ENCODE measurements around the gene PSMB2. TPM values are rescaled to one million over a fixed set of nuclear protein-coding genes. Genes with fewer than 3 reads are reported as not detected.
"Not testable (repeated sequence)": the region's sequence is repeated elsewhere in the genome, so short reads cannot be mapped to it uniquely, and the experiment has no call there.

The PSMB2 gene
- polyA plus RNA-seq, 2 of the 4 experiments (the other 2 are of a cell fraction), result 84.6 to 88.3 TPM

- H3K9me3 ChIP-seq, result no peaks in the 10 kb centered on the region
- ChIA-PET CTCF (interaction anchor here (1.0 to 3.1 kb wide), 3 partner anchors 13 to 138 kb away, joined by 3 to 12 read pairs (median 4); no protein-coding TSS in a partner anchor), POLR2A (interaction anchor here (0.5 kb wide), 1 partner anchor 121 kb away, joined by 6 read pairs; no protein-coding TSS in a partner anchor)
- H3K4me3 ChIP-seq, result no peak overlapping the region
- DNase-seq (ENCODE audit: low read depth in 1 of 2, low spot score in 1 of 2) (no peak), ATAC-seq (no peak), FAIRE-seq (no peak)
- no peak for TF ChIP-seq HEYL (CRISPR knock-in tag; IDR thresholded peaks at IDR 0.05)
- TF ChIP-seq ELK1 (IDR thresholded peaks at IDR 0.05; ENCODE audit: low read depth, low read length), result no peak
- no peak for TF ChIP-seq FOSB (CRISPR knock-in tag; IDR thresholded peaks at IDR 0.05)
- TF ChIP-seq CTCF (IDR thresholded peaks at IDR 0.05), result no peak
- no peak for TF ChIP-seq RAD21 (conservative IDR thresholded peaks at IDR 0.05 in 1 of 2, IDR thresholded peaks at IDR 0.05 in 1 of 2)
- no peak for TF ChIP-seq POLR2A (IDR thresholded peaks at IDR 0.05; ENCODE audit: low read length)
- no peak for TF ChIP-seq JUNB (IDR thresholded peaks at IDR 0.05)
- TF ChIP-seq KDM1A (IDR thresholded peaks at IDR 0.05; ENCODE audit: low read depth), result no peak
- no peak for TF ChIP-seq MYC (IDR thresholded peaks at IDR 0.05; ENCODE audit: borderline replicate concordance, low read length)
- no peak for TF ChIP-seq SREBF2 (IDR thresholded peaks at IDR 0.05)
- no peak for TF ChIP-seq NPAS2 (CRISPR knock-in tag; IDR thresholded peaks at IDR 0.05; ENCODE audit: borderline replicate concordance)
- no peak for TF ChIP-seq NFE2L2 (conservative IDR thresholded peaks at IDR 0.05; ENCODE audit: low read length)
- TF ChIP-seq CEBPB (IDR thresholded peaks at IDR 0.05), result no peak
- TF ChIP-seq SMC3 (IDR thresholded peaks at IDR 0.05), result no peak
- TF ChIP-seq EHF (CRISPR knock-in tag; IDR thresholded peaks at IDR 0.05), result no peak
- no peak for TF ChIP-seq HES2 (IDR thresholded peaks at IDR 0.05)
- no peak for TF ChIP-seq TP53 (CRISPR knock-in tag; IDR thresholded peaks at IDR 0.05)
- no peak for TF ChIP-seq RARB (CRISPR knock-in tag; IDR thresholded peaks at IDR 0.05)
- no peak for TF ChIP-seq BHLHE40 (IDR thresholded peaks at IDR 0.05; ENCODE audit: low read depth, low read length)
- TF ChIP-seq HOXB13 (CRISPR knock-in tag; IDR thresholded peaks at IDR 0.05; ENCODE audit: low read depth), result no peak
- H3K4me2 ChIP-seq, result no peak overlapping the region
- H3K27ac ChIP-seq, result no peak overlapping the region
- no peaks in the 10 kb centered on the region for H3K4me1 ChIP-seq
- WGBS (ENCODE audit: missing lambda C conversion rate), result 91% methylated on average over 22 of the region's 70 CpGs
These were observed 64.0 kb downstream of the PSMB2 start for GRCh38 chr1:35577071-35577998.

GRCh38 chr1:35576766-35577070 is 64.6 kb downstream of the PSMB2 start:
- ATAC-seq; DNase-seq (ENCODE audit: low read depth in 1 of 2, low spot score in 1 of 2); H3K4me3 ChIP-seq; H3K4me2 ChIP-seq; H3K27ac ChIP-seq; H3K4me1 ChIP-seq; H3K9me3 ChIP-seq; POLR2A ChIA-PET; FAIRE-seq: not testable (repeated sequence)
- CTCF ChIA-PET, result interaction anchor here (1.0 kb wide), 1 partner anchor 12 kb away, joined by 4 read pairs; no protein-coding TSS in a partner anchor
- WGBS (ENCODE audit: missing lambda C conversion rate), result 95% methylated on average over 21 of the region's 37 CpGs
